ENCODE measurements around the gene CCDC33. TPM values are rescaled to one million over a fixed set of nuclear protein-coding genes. Genes with fewer than 3 reads are reported as not detected.

The CCDC33 gene
- total RNA-seq, 1 experiment from 2014 or later = 10.6 TPM

DNA sequence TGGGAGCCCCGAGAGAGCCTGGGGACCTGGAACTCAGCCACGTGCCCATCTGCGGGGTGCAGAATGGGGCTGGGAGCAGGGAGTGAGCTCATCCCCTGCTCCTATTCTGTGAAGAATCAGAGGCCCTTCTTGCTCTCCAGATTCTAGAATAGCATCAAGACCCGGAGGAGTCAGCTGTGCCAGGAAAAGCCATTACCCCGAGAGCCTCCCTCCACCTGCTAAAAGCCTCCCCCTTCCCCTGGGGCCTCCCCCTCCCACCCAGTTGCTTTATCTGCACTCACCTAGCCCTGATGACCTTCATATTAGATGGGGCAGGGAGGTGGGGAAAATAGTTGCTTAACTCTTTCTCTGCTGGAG lies 23.1 kb downstream of the CCDC33 start (continued):
- TF ChIP-seq, protein P1, sequence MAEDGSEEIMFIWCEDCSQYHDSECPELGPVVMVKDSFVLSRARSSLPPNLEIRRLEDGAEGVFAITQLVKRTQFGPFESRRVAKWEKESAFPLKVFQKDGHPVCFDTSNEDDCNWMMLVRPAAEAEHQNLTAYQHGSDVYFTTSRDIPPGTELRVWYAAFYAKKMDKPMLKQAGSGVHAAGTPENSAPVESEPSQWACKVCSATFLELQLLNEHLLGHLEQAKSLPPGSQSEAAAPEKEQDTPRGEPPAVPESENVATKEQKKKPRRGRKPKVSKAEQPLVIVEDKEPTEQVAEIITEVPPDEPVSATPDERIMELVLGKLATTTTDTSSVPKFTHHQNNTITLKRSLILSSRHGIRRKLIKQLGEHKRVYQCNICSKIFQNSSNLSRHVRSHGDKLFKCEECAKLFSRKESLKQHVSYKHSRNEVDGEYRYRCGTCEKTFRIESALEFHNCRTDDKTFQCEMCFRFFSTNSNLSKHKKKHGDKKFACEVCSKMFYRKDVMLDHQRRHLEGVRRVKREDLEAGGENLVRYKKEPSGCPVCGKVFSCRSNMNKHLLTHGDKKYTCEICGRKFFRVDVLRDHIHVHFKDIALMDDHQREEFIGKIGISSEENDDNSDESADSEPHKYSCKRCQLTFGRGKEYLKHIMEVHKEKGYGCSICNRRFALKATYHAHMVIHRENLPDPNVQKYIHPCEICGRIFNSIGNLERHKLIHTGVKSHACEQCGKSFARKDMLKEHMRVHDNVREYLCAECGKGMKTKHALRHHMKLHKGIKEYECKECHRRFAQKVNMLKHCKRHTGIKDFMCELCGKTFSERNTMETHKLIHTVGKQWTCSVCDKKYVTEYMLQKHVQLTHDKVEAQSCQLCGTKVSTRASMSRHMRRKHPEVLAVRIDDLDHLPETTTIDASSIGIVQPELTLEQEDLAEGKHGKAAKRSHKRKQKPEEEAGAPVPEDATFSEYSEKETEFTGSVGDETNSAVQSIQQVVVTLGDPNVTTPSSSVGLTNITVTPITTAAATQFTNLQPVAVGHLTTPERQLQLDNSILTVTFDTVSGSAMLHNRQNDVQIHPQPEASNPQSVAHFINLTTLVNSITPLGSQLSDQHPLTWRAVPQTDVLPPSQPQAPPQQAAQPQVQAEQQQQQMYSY (CRISPR knock-in tag; IDR thresholded peaks at IDR 0.05) = no peak
- TF ChIP-seq, protein P2, sequence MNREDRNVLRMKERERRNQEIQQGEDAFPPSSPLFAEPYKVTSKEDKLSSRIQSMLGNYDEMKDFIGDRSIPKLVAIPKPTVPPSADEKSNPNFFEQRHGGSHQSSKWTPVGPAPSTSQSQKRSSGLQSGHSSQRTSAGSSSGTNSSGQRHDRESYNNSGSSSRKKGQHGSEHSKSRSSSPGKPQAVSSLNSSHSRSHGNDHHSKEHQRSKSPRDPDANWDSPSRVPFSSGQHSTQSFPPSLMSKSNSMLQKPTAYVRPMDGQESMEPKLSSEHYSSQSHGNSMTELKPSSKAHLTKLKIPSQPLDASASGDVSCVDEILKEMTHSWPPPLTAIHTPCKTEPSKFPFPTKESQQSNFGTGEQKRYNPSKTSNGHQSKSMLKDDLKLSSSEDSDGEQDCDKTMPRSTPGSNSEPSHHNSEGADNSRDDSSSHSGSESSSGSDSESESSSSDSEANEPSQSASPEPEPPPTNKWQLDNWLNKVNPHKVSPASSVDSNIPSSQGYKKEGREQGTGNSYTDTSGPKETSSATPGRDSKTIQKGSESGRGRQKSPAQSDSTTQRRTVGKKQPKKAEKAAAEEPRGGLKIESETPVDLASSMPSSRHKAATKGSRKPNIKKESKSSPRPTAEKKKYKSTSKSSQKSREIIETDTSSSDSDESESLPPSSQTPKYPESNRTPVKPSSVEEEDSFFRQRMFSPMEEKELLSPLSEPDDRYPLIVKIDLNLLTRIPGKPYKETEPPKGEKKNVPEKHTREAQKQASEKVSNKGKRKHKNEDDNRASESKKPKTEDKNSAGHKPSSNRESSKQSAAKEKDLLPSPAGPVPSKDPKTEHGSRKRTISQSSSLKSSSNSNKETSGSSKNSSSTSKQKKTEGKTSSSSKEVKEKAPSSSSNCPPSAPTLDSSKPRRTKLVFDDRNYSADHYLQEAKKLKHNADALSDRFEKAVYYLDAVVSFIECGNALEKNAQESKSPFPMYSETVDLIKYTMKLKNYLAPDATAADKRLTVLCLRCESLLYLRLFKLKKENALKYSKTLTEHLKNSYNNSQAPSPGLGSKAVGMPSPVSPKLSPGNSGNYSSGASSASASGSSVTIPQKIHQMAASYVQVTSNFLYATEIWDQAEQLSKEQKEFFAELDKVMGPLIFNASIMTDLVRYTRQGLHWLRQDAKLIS (CRISPR knock-in tag; IDR thresholded peaks at IDR 0.05; ENCODE audit: borderline replicate concordance) = no peak

DNA sequence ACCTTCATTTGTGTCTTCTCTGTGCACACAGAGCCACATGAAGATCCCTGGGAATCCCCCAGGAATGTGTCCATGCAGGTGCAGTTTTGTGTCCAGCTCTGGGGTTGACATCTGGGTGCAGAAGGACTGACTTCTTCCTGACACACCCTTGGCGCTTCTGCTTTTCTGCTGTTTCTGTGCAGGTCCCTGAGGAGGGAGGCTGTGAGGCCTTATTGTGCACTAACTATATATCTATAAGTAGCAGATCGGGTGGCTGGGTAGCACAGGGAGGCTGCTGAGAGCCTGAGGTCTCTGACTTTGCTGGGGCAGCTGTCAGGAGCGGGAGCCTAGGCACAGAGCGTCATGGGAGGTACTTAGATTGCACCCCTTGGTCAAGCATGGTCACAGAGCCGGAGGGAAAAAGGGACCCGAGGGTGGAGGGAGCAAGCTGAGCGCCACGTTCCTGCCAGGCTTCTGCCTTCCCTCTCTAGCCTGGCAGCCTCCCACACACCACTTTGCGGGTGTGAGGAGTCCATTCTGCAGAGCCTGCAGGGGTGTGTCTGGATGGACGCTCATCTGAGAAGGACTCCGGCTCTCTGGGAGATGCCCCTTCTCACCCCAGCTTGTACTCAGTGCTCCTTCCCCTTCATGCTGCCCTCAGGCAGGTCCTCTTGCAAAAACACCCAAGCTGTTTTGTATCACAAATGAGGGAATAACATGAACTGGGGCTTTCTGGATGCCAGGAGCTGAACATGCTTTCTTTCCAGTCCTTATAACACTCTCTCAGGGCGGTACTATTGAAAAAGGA lies 23.9 kb downstream of the CCDC33 start:
- TF ChIP-seq FOXJ3 (CRISPR knock-in tag; IDR thresholded peaks at IDR 0.05; ENCODE audit: borderline replicate concordance) = no peak
- no peak for TF ChIP-seq CBFB (CRISPR knock-in tag; IDR thresholded peaks at IDR 0.05; ENCODE audit: low read depth)
- no peak for TF ChIP-seq KAT7 (CRISPR knock-in tag; IDR thresholded peaks at IDR 0.05; ENCODE audit: borderline replicate concordance)
- TF ChIP-seq MYBL2 (CRISPR knock-in tag; IDR thresholded peaks at IDR 0.05) = no peak
- TF ChIP-seq SOX15 (CRISPR knock-in tag; IDR thresholded peaks at IDR 0.05) = no peak
- no peak for TF ChIP-seq JUN (CRISPR knock-in tag; IDR thresholded peaks at IDR 0.05)
- TF ChIP-seq, protein P3, sequence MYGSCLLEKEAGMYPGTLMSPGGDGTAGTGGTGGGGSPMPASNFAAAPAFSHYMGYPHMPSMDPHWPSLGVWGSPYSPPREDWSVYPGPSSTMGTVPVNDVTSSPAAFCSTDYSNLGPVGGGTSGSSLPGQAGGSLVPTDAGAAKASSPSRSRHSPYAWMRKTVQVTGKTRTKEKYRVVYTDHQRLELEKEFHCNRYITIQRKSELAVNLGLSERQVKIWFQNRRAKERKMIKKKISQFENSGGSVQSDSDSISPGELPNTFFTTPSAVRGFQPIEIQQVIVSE (CRISPR knock-in tag; IDR thresholded peaks at IDR 0.05; ENCODE audit: borderline replicate concordance) = no peak
- TF ChIP-seq, protein P4, sequence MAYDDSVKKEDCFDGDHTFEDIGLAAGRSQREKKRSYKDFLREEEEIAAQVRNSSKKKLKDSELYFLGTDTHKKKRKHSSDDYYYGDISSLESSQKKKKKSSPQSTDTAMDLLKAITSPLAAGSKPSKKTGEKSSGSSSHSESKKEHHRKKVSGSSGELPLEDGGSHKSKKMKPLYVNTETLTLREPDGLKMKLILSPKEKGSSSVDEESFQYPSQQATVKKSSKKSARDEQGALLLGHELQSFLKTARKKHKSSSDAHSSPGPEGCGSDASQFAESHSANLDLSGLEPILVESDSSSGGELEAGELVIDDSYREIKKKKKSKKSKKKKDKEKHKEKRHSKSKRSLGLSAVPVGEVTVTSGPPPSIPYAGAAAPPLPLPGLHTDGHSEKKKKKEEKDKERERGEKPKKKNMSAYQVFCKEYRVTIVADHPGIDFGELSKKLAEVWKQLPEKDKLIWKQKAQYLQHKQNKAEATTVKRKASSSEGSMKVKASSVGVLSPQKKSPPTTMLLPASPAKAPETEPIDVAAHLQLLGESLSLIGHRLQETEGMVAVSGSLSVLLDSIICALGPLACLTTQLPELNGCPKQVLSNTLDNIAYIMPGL (CRISPR knock-in tag; IDR thresholded peaks at IDR 0.05) = no peak
- no peak for TF ChIP-seq NFE2L1 (CRISPR knock-in tag; IDR thresholded peaks at IDR 0.05)
- no peak for TF ChIP-seq OVOL2 (CRISPR knock-in tag; IDR thresholded peaks at IDR 0.05; ENCODE audit: borderline replicate concordance)
- TF ChIP-seq, protein P5, sequence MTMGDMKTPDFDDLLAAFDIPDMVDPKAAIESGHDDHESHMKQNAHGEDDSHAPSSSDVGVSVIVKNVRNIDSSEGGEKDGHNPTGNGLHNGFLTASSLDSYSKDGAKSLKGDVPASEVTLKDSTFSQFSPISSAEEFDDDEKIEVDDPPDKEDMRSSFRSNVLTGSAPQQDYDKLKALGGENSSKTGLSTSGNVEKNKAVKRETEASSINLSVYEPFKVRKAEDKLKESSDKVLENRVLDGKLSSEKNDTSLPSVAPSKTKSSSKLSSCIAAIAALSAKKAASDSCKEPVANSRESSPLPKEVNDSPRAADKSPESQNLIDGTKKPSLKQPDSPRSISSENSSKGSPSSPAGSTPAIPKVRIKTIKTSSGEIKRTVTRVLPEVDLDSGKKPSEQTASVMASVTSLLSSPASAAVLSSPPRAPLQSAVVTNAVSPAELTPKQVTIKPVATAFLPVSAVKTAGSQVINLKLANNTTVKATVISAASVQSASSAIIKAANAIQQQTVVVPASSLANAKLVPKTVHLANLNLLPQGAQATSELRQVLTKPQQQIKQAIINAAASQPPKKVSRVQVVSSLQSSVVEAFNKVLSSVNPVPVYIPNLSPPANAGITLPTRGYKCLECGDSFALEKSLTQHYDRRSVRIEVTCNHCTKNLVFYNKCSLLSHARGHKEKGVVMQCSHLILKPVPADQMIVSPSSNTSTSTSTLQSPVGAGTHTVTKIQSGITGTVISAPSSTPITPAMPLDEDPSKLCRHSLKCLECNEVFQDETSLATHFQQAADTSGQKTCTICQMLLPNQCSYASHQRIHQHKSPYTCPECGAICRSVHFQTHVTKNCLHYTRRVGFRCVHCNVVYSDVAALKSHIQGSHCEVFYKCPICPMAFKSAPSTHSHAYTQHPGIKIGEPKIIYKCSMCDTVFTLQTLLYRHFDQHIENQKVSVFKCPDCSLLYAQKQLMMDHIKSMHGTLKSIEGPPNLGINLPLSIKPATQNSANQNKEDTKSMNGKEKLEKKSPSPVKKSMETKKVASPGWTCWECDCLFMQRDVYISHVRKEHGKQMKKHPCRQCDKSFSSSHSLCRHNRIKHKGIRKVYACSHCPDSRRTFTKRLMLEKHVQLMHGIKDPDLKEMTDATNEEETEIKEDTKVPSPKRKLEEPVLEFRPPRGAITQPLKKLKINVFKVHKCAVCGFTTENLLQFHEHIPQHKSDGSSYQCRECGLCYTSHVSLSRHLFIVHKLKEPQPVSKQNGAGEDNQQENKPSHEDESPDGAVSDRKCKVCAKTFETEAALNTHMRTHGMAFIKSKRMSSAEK (CRISPR knock-in tag; IDR thresholded peaks at IDR 0.05; ENCODE audit: borderline replicate concordance) = no peak
- TF ChIP-seq, protein P6, sequence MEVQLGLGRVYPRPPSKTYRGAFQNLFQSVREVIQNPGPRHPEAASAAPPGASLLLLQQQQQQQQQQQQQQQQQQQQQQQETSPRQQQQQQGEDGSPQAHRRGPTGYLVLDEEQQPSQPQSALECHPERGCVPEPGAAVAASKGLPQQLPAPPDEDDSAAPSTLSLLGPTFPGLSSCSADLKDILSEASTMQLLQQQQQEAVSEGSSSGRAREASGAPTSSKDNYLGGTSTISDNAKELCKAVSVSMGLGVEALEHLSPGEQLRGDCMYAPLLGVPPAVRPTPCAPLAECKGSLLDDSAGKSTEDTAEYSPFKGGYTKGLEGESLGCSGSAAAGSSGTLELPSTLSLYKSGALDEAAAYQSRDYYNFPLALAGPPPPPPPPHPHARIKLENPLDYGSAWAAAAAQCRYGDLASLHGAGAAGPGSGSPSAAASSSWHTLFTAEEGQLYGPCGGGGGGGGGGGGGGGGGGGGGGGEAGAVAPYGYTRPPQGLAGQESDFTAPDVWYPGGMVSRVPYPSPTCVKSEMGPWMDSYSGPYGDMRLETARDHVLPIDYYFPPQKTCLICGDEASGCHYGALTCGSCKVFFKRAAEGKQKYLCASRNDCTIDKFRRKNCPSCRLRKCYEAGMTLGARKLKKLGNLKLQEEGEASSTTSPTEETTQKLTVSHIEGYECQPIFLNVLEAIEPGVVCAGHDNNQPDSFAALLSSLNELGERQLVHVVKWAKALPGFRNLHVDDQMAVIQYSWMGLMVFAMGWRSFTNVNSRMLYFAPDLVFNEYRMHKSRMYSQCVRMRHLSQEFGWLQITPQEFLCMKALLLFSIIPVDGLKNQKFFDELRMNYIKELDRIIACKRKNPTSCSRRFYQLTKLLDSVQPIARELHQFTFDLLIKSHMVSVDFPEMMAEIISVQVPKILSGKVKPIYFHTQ (CRISPR knock-in tag; IDR thresholded peaks at IDR 0.05) = no peak
- DNase-seq (ENCODE audit: low spot score) (no peak), ATAC-seq (no peak)
- no peaks in the 10 kb centered on the region for H3K9me3 Mint-ChIP-seq
- peaks cover 8% of the 10 kb centered on the region; the same call in 1 of the 2 replicates for H3K27me3 Mint-ChIP-seq (ENCODE audit: low read depth)
- no peak overlapping the region for H3K27ac Mint-ChIP-seq
- no peak overlapping the region for H3K4me3 Mint-ChIP-seq
- CTCF ChIA-PET = interaction anchor here (2.0 kb wide), 1 partner anchor 48 kb away, joined by 7 read pairs; no protein-coding TSS in a partner anchor
- peaks cover 22% of the 10 kb centered on the region for H3K4me1 Mint-ChIP-seq
- POLR2A ChIA-PET = interaction anchor here (0.6 kb wide), 1 partner anchor 294 kb away, joined by 9 read pairs; no protein-coding TSS in a partner anchor
- H3K36me3 Mint-ChIP-seq = no peaks in the 10 kb centered on the region

Measured in WTC11 (cell line).